Fibroblast of the aortic adventitia (primary cell): ENCODE results near the gene FAM13A. TPM values are rescaled to one million over a fixed set of nuclear protein-coding genes. Genes with fewer than 3 reads are reported as not detected.

Source experiments
- DNase-seq: peaks from one replicate; pipeline ENCODE4 v3.0.0-alpha.2; 2010; ENCODE audit warnings: low read depth
- H3K4me3 ChIP-seq: 2 replicates; pipeline ENCODE4 v1.5.1; 2011; ENCODE audit warnings: low read depth, mild to moderate bottlenecking, control low read depth, low read length, moderate library complexity
- total RNA-seq: library from RNA; depleted of rRNA; stranded (reverse); fragments of >200 nt; gene quantifications from 2 replicates; pipeline ENCODE4 v1.2.3, GENCODE V29; 2012; ENCODE audit warnings: low replicate concordance
- TF ChIP-seq, protein P1 (sequence below): IDR thresholded peaks from 2 replicates; pipeline ENCODE4 v1.5.1; 2011; ENCODE audit warnings: mild to moderate bottlenecking, low read length, control low read depth, inconsistent platforms; ENCODE audit not compliant: insufficient read depth

FAM13A gene
- total RNA-seq, 1 donor = 23.5 TPM

DNA sequence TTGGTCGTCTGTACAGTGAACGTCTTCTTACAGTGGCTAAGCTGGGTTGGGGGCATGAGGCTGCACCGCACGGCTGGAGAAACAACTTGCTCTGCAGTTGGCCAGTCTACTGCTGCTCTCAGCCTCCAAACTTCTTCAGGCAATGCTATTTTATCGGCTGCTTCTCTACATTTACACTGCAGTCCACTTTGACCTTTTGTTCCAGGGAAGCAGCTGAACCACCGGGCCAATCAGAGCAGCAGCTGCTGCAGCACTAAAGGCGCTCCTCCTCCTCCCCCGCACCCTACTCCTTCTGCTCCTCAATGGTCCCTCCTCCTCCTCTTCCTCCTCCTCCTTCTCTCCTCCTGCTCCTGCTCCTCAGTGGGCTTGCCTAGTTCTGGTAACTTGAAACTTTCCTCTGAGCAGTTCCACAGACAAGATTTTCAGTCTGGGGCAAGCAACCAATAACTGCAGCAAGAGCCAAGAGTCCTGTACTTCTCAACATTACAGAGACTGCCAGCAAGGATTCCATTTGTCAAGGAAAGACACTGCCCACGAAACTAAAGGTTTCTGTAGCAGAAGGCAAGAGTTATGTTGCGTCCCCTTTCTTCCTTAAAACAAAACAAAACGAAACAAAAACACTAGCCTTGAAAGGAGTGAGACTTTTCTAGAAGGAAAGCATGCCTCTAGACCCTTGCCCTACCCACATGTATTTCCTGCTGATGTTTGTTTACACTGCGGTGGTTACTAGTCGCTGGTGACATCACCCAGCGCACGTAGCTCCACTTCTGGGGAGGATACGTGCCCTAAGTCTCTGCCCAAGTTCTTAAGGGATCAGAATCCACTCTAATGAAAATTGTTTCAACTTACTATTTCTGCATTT is 233.7 kb downstream of the FAM13A start:
- peak; percentile 97 for DNase-seq
- TF ChIP-seq, protein P1, sequence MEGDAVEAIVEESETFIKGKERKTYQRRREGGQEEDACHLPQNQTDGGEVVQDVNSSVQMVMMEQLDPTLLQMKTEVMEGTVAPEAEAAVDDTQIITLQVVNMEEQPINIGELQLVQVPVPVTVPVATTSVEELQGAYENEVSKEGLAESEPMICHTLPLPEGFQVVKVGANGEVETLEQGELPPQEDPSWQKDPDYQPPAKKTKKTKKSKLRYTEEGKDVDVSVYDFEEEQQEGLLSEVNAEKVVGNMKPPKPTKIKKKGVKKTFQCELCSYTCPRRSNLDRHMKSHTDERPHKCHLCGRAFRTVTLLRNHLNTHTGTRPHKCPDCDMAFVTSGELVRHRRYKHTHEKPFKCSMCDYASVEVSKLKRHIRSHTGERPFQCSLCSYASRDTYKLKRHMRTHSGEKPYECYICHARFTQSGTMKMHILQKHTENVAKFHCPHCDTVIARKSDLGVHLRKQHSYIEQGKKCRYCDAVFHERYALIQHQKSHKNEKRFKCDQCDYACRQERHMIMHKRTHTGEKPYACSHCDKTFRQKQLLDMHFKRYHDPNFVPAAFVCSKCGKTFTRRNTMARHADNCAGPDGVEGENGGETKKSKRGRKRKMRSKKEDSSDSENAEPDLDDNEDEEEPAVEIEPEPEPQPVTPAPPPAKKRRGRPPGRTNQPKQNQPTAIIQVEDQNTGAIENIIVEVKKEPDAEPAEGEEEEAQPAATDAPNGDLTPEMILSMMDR = no peak

DNA sequence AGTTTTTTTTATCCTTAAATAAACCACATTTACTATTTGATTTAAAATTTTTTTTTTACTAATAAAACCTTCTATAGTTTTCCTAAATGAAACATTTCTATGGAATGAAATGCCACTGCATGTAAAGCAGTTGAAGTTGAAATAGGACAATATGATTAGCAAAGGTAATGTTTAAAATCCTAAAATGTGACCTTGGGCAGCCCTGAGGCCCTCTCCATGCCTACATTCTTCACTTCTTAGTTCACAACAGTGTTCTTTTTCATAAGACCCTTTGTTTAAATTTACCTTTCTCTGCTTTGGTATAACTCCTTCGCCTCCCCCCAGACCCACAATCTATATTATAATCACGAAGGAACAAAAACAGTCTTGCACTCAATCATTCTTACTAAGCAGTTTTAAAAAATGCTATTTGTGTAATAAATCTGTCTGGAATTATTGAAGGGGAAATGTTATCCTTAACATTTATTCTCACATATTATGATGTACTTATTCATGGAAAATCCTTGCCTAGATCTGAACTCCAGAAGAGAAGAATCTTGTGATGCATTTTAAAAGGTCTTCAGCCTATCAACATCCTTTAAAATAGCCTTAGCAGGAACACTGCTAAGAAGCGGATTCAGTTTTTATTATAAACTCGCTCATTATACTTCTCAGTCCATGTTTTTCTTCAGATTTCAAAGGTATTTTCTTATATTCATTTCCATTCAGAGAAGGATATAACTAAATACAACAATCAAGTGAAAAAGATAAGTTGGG is 234.8 kb downstream of the FAM13A start:
- no peak for DNase-seq
- TF ChIP-seq, protein P1 = no peak
- H3K4me3 ChIP-seq = peak overlapping the region; percentile 78

More for the DNA sequence above, 233.7 kb downstream of the FAM13A start:
- H3K4me3 ChIP-seq = peak overlapping the region; percentile 78

DNA sequence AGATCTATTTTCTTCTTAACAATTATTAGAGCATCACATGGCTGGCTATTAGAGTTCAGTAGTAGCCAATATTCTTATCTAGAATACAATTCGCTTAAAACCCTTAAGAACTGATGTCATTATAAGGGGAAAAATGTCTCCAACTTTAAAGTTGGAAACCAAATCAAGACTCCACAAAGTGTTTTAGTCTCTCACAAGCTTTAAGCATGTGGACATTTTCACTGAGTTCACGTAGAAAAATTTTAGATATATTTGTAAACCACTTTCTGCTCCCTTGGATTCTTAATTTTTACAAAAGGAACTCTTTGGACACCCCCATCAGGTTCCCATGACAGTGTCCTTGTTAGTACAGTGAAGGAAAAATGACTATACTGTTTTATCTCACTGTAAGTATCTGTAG is 235.5 kb downstream of the FAM13A start:
- TF ChIP-seq, protein P1 = no peak
- H3K4me3 ChIP-seq = peak overlapping the region; percentile 52
- DNase-seq = no peak

DNA sequence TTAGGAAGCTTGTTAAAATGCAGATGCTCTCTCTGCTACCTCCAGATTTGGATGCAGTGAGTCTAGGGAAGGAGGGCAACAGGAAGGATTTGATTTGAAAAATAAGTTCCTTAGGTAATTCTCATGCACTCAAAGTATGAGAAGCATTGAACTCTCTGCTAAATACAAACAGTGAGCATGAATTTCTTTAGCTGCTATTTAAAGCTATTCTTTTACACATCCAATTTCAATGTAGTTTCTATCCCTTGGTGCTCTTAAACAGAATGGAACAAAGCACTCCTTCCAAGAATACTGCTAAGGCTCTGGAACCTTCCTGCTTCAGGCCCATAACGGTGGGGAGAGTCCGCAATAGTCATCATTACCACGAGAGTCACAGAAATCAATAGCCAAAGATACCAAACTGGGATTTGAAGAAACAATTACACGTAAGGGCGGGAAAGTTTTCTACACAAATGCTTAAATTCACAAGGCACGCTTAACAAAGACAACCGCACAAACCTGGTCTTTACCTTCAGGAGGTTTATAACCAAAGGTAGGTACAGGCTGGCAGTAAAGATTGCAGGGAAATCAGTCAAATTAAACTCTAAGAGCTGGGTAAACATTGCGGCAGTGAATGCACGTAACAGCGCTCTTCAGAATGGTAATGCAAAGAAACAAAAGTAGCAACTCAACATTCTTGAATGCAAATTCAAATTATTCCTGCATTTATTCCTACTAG is 236.1 kb downstream of the FAM13A start:
- DNase-seq = no peak
- TF ChIP-seq, protein P1 = no peak
- peak overlapping the region; percentile 52 for H3K4me3 ChIP-seq

DNA sequence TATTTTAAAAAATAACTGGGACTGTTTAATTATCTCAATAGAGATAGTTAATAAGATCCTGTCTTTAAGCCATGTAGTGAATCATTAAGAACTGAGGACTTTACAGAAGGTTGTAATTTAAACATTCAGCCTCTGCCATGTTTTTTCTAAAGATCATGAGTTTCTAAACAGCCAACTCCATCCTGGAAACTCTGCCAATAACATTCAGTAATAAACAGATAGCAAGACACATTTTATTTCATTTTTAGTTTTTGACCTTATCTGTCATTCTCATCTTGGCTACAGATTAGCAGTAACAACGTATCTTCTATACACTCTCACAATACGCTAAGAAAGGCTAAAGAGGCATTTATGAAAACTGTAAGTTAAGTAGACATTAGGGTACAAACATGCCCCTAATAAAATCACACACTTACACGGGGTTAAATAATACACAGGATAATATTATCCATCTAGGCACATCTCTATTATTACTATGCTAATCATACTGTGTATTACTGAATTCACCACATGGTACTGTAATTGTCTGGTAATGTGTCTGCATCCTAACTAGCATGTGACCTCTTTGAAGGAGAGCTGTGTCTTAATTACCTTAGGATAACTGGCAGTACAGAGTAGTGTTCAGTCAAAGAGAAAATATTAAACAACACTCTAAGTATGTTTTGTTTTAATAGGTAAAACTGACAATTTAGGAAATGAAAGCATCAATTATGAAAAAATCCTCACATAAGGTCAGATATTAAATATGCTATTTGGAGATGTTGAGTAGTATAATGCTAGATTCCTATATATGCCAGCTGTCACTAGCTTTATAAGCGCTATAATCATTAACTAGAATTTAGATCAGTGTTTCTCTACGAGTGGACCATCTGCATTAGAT is 236.9 kb downstream of the FAM13A start:
- TF ChIP-seq, protein P1 = no peak
- no peak for DNase-seq
- peak overlapping the region; percentile 52 for H3K4me3 ChIP-seq
